Stromal cell of bone marrow (primary cell): ENCODE results near the gene ATP23.

Source experiments
- DNase-seq: peaks from one replicate; pipeline ENCODE4 v3.0.0-alpha.2; 2012; ENCODE audit warnings: low read depth

The ATP23 gene

DNA sequence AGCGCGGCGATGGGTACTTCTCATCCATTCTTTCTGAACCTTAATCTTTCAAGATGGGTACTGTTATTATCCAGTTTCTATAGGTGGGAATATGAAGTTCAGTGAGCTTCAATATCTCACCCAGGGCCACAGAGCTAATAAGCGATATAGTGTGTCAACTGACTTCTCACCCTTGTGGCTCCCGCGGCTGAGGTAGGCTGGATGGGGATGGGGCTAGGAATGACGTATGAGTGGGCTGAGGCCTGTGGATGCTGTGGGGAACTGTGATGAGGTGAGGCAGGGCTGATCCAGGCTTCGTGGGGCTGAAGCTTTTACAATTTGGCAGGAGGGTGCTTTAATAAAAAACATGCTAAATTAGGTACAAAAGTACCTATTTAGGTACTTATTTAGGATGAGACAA is 32.9 kb upstream of the ATP23 start:
- DNase-seq = no peak

DNA sequence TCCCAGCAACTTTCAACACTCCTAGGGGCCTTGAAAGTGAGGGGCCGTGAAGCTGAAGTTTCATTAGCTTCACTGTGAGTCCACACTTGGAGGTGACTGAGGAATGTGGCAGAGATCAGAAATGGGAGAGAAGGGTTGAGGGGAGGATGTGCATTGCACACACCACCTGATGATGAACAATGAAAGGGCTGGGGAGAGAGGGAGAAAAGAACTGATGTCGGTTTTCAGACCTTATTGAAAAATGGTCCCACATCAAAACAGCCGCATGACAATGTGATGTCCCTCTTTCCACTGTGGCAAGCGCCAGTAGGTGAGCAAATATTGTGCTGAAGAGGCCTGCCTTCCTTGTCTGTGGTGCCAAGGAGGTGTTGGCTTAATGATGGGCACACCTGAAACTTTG is 32.3 kb upstream of the ATP23 start:
- DNase-seq = no peak

DNA sequence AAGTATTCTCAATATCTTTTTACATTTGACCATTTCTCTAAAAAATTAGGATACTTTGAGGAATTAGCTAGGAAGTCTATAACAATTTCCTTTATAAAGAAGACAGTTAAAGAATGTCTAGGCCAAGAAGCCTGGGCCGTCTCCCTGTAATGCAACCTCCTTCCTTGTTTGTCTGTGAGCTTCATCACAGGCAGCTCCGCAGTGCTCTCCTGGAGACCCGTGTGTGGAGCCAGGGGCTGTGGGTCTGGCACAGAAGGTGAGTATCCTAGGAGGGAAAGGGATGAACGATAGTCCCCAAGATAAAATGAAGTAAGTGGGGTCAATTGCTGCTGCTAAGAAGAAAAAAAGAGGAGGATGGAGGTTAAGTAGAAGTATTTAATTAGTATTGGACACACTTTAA is 31.8 kb upstream of the ATP23 start:
- DNase-seq = no peak

DNA sequence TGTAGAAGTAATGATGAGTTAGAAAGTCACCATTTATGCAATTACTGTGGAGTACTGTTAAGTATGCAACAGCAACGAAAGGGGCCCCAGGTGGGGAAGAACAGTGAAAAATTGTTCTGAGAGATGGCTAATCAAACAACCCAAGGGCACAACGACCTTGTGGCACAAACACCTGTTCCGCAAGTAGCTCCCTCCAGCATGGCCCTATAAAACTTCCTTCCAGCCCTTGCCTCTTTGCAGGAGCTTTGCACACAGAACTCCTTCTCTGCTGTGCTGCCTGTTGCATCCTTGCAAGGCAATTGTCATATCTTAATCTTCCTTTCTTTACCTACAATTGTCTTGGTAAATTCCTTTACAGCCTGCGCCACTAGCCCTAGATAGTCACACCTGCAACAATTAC is 23.2 kb upstream of the ATP23 start:
- no peak for DNase-seq

DNA sequence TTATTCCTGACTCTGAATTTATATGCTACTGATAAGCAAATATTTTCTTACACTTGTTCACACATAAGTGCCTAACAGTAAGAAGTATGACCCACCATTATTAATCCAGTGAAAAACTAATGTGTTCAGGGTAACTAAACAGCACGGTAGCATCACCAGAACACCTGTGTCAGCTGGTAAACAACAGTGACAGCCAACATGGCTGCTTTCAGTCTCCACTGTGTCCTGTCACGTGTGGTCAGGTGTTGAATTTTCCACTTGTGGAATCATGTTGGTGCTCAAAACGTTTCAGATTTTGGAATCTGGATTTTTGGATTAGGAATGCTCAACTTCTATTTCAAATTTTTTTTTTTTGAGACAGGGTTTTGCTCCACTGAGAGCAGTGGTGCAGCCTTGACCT is 14.3 kb upstream of the ATP23 start:
- no peak for DNase-seq

- no peak for DNase-seq
Observed at GRCh38 chr12:57929092-57929830, 12.1 kb upstream of the ATP23 start.

DNA sequence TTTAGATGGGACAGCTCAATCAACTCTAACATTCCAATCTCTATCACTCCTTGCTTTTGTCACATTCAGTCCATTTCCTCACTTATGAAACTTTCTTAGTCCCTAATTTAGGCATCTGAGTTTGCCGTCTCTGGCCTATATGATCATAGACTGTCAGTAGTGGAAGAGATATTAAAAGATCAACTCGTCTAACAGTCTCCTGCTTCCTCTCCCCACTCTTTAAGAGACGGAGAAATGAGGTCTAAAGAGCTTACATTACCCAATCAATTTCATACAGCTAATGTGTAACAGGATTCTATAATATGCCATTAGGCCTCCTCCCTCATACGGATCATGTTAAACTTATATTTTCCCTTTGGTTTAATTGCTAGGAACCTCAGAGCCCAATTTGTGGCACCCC is 6.5 kb upstream of the ATP23 start:
- DNase-seq = no peak

- DNase-seq = no peak
Observed at GRCh38 chr12:57935331-57935730, 6.0 kb upstream of the ATP23 start.

DNA sequence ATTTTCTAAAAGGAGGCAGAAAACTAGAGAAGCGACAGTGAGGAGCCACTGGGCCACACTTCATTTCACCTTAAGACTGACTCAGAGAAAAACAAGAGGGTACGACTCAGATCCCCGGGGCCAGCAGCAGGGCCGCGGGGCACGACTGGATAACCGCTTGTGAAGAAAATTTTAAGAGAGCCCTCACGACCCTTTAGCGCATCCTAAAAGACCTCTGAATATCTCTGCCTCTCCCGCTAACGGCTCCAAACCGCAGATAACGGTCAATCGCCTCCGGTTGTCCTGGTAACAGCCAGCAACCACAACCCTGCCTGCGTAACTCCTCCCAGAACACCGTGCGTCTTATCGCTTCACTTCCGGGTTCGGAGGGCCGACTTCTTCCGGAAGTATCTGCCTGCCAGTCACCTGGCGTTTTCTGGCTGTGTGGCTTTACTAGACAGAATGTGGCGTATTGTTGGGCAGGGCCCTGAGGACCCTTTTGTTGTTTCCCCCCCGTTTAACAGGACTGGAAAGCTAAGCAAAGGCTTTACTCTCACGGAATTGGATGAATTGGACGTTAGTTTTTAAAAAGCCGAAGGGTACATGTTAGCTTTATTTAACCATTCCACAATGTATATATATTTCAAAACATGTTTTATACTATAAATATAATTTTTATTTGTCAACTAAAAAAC is 5.4 kb upstream of the ATP23 start:
- DNase-seq = peak; percentile 91

GRCh38 chr12:57936513-57936883 is 4.9 kb upstream of the ATP23 start:
- DNase-seq = no peak

DNA sequence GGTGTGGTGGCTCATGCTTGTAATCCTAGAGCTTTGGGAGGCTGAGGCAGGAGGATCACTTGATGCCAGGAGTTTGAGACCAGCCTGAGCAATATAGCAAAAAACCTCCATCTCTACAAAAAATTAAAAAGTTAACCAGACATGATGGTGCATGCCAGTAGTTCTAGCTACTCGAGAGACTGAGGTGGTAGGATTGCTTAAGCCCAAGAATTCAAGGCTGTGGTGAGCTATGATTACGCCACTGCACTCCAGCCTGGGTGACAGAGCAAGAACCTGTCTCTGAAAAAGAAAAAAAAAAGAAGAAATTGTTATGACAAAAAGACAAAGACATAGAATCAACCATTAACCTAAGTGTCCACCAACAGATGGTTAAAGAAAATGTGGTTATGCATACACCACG is 2.1 kb upstream of the ATP23 start:
- DNase-seq = no peak

GRCh38 chr12:57940052-57940914 is 1.1 kb upstream of the ATP23 start:
- DNase-seq = no peak

GRCh38 chr12:57940915-57941164 is 527 bp upstream of the ATP23 start:
- DNase-seq = no peak

DNA sequence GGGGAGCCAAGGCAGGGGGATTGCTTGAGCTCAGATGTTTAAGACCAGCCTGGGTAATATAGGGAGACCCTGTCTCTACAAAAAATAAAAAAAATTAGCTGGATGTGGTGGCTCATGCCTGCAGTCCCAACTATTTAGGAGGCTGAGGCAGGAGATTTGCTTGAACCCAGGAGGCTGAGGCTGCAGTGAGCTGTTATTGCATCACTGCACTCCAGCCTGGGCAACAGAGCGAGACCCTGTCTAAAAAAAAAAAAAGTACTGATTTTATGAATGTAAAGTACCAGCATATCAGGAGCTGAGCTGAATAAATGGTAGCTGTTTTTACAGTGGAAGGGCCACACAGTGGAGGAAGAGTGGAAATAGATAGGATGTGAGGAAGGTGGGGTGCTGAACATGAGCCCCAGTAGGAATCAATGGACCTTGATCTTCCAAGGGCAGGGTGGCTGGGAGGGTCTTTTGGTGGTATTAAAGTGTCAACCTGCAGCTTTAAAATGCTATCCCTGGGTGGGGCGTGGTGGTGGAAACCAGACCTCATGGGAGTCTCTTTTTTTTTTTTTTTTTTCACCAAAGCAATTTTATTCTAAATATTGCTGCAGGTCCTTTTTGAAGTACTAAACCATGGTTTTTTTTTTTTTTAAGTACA is 2.2 kb downstream of the ATP23 start:
- DNase-seq = no peak

DNA sequence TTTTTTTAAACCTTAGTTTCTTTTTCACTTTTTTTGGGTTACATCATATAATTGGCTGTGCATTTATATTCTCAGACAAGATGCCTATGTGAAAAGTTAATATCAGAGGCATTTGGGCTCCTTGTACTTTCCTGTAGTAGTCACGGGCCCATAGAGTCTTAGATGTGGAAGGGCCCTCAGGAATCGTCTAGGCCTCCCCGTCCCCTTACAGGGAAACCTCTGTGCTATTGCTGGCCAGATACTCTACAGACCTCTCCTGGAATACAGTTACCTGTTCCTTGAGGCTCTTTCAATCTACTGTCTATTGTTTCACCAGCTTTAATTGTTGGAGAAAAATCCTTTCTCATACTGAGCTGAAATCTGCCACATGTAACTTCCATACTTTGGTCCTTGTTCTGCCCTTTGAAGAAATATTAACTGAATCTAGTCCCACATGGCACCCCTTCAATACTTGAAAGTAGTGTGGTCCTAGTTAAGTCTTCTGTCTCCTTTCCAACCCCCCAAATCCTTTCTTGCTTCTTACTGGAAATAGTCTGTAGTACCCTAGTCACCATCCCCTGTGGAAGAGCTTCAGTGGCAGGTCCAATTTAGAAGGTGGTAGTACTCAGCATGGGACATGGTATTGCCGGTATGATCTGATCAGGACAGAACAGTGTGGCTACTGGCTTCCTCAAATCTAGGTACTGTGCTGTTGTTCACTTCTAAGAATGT is 3.1 kb downstream of the ATP23 start:
- DNase-seq = no peak

GRCh38 chr12:57952766-57953165 is 11.4 kb downstream of the ATP23 start:
- no peak for DNase-seq

DNA sequence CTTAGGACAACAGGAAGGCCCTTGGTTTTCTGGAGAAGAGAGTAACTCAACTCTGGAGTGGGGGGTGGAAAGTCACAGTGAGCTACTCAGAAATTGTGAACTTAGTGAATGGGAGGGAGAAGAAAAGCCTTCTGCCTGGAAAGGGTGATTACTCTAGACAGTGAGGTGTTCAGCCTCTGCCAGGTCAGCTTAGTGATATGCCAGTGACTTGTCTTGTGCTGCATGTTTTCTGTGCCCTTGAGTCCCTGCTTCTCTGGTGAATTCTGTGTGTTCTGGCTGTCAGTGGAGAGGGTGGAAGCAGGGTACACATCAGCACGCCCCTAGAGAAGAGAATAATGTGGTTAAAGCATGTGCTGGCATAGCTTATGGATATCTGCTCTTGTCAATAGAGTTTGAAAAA is 13.4 kb downstream of the ATP23 start:
- no peak for DNase-seq

DNA sequence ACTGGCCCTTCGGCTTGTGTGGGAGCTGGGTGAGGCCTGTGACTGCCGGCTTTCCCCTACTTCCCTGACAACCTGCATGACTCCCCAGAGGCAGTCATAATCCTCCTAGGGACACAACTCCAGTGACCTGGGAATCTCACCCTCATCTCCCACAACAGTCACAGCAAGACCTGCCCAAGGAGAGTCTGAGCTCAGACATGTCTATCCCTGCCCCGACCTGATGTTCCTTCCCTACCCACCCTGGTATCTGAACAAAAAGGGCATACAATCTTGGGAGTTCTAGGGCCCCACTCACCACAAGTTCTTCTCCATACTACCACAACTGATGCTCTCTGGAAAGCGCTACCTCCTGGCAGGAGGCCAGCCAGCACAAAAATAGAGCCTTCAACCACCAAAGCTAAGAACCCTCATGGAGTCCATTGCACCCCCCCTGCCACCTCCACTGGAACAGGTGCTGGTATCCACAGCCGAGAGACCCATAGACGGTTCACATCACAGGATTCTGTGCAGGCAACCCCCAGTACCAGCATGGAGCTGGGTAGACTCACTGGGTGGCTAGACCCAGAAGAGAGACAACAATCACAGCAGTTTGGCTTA is 16.8 kb downstream of the ATP23 start:
- DNase-seq = no peak

GRCh38 chr12:57964421-57964820 is 23.1 kb downstream of the ATP23 start:
- DNase-seq = no peak

DNA sequence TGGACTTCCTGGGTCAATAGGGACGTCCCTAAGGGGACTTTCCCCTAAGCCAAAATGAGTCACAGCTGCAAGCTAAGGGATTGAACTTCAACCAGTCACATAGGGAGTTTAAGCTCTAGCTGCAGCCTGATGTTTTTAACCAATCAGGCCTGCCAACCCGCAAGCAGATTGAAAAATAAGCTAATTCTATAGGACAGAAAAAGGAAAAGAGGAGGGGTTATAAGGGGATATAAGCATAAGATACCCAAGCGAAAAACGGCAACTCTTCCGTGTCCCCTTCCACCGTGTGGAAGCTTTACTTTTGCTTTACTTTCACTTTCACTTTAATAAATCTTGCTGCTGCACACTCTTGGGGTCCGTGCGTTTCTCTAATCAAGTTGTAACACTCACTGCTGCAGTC is 24.4 kb downstream of the ATP23 start:
- no peak for DNase-seq

GRCh38 chr12:57966536-57966935 is 25.2 kb downstream of the ATP23 start:
- no peak for DNase-seq
